ENCODE measurements around the gene STAT6.

STAT6 gene

GRCh38 chr12:57099766-57100165 is 11.4 kb downstream of the STAT6 start:
- no peak for DNase-seq

DNA sequence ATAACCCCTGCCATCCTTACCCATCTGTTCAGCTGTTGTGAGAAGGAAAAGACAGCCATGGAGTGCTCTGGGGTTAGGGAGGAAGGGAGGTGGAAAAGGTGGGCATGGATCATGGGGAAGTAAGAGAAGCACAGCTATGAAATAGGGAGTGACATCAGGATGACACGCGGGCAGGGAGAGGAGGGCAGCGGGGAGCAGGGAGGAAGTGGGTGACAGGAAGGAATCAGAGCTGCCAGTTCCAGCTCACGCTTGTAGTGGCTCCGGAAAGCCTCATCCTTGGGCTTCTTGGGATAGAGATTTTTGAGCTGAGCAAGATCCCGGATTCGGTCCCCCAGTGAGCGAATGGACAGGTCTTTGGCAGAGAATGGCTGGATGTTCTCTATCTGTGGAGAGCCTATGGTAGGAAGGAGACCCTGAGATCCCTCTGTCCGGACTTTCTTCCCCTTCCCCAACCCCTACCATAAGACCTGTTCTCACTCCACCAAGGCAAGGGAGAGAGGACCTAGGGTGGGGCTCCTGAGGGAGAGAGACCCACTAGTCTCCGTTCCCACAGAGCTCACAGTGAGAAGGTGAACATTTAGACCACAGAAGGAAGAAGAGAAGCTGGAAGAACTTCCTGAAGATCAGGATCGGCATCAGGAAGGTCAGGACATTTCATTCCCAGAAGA is 12.0 kb downstream of the STAT6 start:
- peak; percentile 66 to 70 for DNase-seq

DNA sequence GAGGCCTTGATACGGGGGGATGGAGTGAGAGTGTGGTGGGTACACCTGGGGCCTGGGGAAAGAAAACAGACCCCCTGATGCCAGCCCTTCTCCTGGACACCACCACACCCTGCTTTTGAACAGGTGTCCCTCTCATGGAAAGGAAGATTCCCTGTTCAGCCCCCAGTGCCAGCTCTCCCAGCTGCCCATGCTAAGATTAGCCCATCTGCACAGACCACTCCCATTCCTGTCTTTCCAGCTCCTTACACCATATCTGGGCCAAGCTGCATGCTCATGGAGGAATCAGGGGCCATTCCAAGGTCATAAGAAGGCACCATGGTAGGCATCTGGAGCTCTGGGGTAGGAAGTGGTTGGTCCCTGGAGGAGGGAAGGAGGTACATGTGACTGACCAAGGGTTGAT is 12.6 kb downstream of the STAT6 start:
- peak in 1 of 2 donors; percentile 19 for DNase-seq

DNA sequence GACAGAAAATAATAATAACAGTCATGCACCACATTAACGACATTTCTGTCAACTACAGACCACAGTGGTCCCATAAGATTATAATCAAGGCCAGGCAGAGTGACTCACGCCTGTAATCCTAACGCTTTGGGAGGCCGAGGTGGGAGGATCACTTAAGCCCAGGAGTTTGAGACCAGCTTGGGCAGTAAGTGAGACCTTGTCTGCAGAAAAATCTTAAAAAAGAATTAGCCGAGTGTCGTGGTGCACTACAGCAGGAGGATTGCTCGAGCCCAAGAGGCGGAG is 13.7 kb downstream of the STAT6 start:
- no peak for DNase-seq

DNA sequence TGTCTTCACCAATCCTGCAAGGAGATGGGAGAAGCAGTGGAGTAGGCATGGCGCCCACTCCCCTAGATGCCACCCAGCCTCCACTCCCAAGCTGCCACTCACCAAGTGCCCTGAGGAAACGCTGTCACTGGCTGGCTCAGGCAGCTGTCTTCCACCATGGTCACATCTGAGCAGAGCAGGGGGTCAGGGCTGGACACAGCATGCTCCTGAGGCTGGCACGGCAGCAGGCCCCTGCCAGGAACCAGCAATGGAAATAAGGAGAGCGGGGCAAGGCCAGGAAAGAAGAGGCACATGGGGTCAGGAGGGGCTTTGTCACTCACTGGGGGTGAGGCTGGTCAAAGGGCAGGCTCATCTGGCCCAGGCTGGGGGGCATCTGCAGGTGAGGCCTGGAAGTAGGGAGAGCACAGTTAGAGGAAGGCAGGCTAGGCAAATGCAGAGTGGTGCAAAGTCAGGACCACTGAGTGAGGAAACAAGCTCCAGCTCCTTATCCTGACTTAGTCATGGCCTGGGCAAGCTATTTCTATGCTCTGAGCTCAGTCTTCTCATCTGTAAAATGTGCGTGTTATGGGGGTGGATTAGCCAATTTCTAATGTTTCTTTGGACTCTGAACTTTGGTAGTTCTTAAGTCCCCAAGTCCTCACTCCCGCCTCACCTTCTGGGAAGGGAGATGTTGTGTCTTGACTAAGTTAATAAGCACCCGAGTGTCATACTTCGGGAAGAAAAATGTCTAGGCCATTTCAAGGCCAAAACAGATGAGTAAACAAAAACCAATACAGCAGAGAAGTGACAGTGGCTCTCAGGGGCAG is 14.2 kb downstream of the STAT6 start:
- DNase-seq: peak in 1 of 2 donors; percentile 24

DNA sequence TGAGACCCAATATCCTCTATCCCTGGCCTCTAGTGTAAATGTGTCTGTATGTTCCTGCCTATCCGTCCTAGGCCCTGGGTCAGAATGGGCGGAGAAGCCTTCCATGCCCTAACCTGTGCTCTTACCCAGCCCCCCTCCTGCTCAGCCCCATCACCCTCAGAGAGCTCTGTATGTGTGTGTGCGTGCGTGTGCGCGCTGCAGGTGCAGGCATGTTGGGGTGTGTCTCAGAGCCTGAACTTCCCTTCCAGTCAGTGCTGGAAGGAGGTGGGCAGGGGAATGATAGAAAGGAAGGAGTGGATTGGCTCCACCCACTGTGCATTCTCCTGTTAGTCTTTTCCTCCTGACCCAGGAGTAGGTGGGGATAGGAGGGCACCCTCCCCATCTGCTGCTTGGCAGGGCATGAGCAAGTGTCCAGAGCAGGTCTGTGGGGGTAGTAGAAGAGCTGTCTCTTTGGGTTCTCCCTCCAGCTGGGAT is 15.0 kb downstream of the STAT6 start:
- DNase-seq: peak in 1 of 2 donors; percentile 29

- DNase-seq: no peak
These were observed 15.7 kb downstream of the STAT6 start for GRCh38 chr12:57095440-57095839.

DNA sequence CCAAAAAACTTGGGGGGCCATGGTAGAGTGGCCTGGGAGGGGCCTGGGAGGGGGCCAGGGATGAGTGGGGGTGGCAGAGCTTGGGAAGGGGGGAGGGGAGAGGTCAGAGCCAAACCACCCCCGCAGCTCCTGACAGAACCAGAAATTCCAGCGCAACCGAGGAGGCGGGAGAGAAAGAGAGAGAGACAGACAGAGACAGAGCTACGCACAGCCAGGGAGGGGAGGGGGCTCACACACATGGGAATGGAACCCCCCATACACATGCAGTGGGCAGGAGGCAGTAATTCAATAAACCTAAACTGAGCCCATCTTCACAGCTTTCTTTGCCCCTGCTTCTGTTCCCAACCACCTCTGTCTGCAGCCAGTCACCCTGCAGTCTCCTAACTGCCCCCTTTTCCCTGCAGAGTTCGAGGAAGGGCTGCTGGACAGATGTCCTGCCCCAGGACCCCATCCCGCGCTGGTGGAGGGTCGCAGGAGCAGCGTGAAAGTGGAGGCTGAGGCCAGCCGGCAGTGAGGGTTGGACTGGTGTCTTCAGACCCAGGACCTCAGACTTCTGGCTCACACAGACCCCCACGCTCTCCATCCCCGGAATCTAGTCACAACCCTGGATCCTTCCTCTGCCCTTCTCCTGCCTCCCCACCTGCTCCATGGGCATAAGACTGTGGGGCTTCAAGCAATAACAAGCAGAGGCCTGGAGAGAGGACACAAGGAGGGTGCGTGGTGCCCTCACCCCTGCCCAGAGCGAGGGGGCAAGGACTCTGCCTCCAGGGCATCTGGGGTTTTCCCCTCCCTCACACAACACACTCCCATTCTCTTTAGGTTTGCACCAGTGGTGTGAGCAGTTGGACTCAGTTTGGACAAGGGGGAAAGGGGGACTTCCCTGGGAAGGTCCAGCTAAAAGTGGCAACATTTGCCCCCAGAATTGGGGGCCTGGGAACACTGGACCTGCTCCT is 16.7 kb downstream of the STAT6 start:
- no peak for DNase-seq

DNA sequence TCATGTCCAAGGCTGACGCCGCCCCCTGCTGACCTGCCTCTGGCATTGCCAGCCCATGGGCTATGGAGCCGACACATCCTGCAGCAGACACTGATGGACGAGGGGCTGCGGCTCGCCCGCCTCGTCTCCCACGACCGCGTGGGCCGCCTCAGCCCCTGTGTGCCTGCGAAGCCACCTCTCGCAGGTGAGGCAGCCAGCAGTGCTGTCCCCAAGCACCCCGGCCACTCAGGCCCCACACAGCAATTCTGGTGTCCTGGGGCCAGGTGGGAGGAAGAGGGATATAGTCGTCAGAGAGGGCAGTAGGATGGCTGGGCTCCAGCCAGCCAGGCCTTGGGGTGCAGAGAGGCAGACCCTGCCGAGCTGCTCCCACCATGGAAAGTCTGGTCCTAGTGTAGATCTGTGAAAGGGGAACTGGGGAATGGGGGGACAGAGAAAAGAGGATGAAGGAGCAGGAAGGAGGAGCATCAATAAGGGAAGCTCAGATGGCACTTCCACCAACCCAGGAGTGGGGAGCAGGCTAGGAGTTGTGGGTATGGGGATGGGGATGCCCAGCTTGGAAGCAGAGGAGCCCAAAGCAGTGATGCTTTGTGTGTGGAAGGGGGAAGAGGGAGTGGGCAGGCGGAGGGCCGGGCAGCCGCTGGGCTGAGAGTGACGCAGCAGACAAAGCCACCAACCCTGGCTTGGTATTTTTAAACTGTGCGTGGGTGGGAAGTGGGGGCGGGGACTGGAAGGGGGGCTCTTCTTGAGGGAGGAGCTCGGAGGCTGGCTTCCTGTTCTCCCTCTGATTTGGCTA is 17.6 kb downstream of the STAT6 start:
- peak; percentile 55 to 78 for DNase-seq

DNA sequence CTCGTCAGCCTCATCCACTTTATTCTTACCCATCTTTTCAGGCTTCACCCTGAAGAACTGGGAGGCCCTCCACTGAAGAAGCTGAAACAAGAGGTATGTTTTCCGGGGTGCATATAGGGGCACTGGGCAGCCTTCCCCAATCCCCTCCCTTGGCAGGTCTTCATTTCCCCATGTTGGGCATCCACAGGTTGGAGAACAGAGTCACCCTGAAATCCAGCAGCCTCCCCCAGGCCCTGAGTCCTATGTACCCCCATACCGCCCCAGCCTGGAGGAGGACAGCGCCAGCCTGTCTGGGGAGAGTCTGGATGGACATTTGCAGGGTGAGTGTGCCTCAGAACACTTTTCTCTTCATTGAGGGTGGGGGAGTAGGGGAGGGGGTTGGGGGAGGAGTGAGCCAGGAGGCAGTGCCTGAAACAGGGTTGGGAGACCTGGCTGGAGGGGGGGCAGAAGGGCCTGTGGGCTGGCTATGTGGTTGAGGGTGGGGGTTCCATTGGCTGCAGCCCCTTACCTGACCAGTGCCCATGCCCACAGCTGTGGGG is 18.2 kb downstream of the STAT6 start:
- DNase-seq: no peak

DNA sequence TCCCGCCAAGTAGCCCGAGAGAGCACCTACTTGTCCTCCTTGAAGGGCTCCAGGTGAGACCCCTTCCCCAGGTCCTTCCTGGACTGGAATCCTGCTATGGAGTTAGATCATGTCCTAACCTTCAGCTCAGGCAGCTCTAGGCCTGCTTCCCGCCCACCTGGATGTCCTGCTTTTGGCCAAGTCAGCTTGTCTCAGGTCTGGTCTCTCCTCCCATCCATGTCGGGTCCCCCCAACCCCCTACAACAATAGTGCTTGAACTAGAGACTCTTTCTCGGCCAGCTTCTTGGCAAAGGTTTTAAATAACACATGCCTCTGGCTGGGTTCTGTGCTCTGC is 18.7 kb downstream of the STAT6 start:
- no peak for DNase-seq

DNA sequence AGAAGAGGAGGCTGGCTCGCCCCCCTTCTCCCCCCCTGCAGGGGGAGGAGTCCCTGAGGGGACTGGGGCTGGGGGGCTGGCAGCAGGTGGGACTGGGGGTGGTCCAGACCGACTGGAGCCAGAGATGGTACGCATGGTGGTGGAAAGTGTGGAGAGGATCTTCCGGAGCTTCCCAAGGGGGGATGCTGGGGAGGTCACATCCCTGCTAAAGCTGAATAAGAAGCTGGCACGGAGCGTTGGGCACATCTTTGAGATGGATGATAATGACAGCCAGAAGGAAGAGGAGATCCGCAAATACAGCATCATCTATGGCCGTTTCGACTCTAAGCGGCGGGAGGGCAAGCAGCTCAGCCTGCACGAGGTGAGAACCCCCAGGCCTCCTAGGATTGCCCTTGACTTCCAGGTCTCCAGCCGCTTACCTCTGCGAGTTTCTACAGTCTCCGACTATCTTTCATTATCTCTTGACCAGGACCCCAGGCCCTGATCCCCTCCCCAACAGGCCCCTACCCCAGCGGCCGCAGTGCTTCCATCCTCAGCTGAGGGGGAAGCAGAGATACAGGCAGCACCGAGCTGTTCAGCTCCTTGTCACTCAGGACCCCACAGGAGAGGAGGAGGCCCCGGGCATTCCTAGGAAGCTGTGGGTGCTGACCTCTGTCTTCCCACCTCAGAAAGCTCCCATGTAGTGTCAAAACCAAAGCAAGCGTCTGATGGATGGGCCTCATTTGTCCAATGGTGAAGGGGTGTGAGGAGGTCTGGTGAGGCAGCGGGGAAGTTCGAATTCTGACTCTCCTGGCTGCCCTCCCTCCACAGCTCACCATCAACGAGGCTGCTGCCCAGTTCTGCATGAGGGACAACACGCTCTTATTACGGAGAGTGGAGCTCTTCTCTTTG is 19.3 kb downstream of the STAT6 start:
- DNase-seq: no peak

DNA sequence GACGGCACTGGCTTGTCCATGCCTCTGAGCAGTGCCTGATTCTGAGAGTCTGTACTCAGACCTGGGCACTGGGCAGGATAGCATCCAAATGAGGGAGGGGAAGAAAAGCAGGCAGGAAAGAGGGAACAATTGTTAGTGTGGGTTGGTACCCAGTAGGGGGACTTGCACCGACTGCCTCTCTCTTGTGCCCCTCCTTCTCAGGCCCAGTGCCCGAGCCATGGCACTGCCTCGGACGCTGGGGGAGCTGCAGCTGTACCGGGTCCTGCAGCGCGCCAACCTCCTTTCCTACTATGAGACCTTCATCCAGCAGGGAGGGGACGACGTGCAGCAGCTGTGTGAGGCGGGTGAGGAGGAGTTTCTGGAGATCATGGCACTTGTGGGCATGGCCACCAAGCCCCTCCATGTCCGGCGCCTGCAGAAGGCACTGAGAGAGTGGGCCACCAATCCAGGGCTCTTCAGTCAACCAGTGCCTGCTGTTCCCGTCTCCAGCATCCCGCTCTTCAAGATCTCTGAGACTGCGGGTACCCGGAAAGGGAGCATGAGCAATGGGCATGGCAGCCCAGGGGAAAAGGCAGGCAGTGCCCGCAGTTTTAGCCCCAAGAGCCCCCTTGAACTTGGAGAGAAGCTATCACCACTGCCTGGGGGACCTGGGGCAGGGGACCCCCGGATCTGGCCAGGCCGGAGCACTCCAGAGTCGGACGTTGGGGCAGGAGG is 20.1 kb downstream of the STAT6 start:
- no peak for DNase-seq

- no peak for DNase-seq
These were observed 20.7 kb downstream of the STAT6 start for GRCh38 chr12:57090490-57090889.

- peak; percentile 38 to 50 for DNase-seq
These were observed 21.6 kb downstream of the STAT6 start for GRCh38 chr12:57089271-57090245.

DNA sequence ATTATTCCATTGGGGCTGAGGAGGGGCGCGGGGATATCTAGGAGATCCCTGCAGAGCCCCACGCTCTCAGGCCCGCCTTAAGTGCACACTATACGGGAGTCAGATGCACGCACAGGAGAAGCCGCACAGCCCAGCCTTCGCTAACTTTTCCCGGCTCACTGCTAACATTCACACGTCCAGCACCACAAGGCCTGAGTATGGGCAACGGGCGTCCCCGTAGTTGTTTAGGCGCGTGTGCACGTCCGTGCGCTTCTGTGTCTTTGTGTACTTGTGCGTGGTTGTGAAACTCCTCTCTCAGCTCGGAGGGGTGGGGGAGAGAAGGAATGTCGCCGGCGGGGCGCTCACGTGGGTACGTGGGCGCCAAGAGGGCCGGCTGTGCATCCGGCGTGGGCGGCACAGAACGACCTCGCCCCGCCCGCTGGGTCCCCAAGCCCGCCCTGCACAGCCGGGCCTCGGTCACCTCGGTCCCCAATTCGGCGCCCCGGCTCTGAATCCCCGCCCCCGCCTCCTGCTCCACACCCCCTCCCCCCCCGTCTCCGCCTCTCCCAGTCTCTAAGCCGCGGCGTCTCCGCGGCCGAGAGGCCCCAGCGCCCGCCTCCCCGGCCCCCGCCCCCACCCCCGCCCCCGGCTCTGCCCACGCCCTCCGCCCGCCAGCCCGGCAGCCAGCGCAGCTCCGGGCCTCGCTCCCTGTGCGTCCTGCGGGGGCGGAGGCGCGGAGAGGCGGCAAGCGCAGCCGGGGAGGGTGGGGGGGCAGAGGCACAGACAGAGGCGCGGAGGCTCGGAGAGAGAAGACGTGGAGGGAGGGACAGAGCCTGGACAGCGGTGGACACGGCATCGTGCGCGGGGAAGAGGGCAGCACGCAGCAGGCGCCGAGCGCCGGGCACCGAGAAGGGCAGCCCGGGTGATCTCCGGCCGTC is 22.6 kb downstream of the STAT6 start, which contains the start of gene NAB2:
Gene NAB2 (plus strand): TSS at position 761 of the 917 bp plus-strand sequence. CDS start 158 bp downstream, outside the sequence.
- DNase-seq: peak; percentile 92 to 95

DNA sequence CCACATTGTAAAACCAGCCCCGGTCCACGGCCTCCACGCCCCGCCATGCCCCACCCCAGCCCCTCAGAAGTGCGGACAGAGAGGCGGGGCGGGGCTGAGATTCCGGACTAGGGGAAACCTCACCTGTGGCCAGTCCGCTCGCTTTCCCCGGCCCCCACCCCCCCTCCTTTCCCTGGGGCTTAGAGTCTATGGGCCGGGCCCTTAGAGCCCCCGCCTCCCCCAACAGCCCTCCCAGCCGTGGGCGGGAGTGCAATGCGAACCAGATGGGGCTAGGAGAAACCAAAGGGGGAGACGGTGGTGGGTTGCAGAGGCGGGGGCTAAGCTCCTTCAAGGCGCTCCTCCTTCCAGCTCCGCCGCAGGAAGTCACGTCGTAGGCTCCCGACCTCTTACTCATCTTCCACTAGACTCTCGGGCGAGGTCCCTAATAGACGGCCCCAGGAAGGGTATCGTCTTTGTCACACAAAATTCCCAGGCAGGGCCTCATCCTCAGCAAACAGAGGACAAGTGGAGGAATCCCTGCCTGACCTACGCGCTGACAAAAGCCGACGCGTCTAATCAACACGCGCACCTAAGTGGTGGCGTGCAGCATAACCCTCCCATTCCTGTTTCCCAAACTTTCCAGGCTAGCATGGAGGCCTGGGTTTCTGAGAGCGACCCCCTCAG is 23.3 kb downstream of the STAT6 start:
- DNase-seq: peak; percentile 76 to 90

Data from inflammatory macrophage (primary cell).